Activated CD4-positive, CD25-positive, alpha-beta regulatory T cell treated with anti-CD3 and anti-CD28 coated beads, Interleukin-2, amount 50 U/mL, for 24 hours (primary cell): ENCODE measurements around the gene EXOG.

ENCODE experiments used
- ATAC-seq, 2 donors: fragments of 150-1000 bp; cut with Tn5 transposase; one replicate each; pipeline ENCODE4 v1.10.0; 2021; ENCODE audit warnings: mild to moderate bottlenecking in 1 of 2, moderate library complexity in 1 of 2

Gene EXOG

GRCh38 chr3:38515367-38515766 lies 19.2 kb downstream of the EXOG start:
- no peak for ATAC-seq

- ATAC-seq = no peak
Measured at GRCh38 chr3:38516669-38517068, 20.5 kb downstream of the EXOG start.

- ATAC-seq = peak in 1 of 2 donors; percentile 38
Measured at GRCh38 chr3:38519000-38519399, 22.9 kb downstream of the EXOG start.

GRCh38 chr3:38519651-38520050 lies 23.5 kb downstream of the EXOG start:
- ATAC-seq = peak; percentile 17 to 24

GRCh38 chr3:38521391-38521987 lies 25.3 kb downstream of the EXOG start:
- no peak for ATAC-seq

- ATAC-seq = no peak
Measured at GRCh38 chr3:38522002-38522401, 25.9 kb downstream of the EXOG start.

GRCh38 chr3:38524141-38524739 lies 28.1 kb downstream of the EXOG start:
- ATAC-seq = no peak

DNA sequence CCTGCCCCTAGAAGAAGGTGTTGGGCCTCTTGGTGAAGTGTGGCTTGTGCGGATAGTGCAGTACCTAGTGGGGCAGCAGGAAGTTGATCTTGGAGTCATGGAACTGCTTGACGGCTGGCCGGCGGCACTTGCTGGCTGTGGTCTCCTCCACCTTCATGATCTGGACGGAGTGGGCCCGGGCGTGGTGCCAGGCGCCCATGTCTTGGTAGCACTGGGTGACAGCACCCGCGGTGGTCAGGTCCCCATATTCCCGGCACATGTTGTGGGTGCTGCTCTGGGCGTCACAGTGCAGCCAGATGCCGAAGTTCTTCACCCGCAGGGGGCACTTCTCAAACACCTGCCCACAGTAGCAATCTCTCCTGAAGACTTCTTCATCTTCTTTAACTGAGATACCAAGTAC lies 30.7 kb downstream of the EXOG start:
- ATAC-seq = no peak

DNA sequence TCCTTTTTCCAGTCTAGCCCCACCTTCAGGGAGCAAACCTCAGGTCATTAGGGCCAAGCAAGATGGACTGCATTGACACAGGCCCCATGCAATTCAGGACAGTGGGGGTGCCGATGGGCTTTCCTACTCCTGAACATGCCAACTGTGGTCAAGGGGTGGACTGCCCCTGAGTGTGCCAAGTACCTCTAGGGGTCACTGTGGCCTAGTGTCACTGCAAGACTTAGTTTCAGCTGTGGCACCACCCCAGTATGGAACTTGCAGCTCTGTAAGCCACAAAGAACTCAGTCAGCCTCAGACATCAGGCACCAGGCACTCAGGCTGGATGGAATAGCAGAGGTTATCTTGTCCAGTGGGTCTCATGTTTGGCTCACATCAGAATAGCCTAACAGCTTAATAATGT lies 32.3 kb downstream of the EXOG start:
- no peak for ATAC-seq

GRCh38 chr3:38532529-38532928 lies 36.4 kb downstream of the EXOG start:
- ATAC-seq = no peak

GRCh38 chr3:38533285-38533976 lies 37.3 kb downstream of the EXOG start:
- no peak for ATAC-seq

DNA sequence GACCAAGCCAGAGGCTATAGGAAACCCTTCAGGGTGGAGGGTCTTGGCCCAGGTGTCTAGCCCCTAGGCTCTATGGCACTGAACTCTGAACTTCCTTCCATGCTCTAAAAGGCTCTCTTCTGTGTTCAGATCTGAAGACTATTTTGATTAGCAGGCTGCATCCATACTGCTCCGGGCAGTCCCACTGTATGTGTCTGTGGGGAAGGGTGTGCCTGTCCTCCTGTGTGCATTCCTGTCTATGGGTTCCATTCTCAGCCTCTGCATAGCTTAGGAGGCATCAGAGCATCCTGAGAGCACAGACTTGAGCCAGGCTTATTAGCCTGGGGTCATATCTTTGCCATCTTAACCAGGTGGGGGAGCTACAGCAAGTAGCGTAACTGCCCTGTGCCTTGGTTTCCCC lies 38.0 kb downstream of the EXOG start:
- ATAC-seq = no peak

GRCh38 chr3:38534604-38535003 lies 38.5 kb downstream of the EXOG start:
- no peak for ATAC-seq

- no peak for ATAC-seq
Measured at GRCh38 chr3:38536671-38537070, 40.5 kb downstream of the EXOG start.

- no peak for ATAC-seq
Measured at GRCh38 chr3:38538773-38539353, 42.7 kb downstream of the EXOG start.

- ATAC-seq = no peak
Measured at GRCh38 chr3:38541806-38542205, 45.7 kb downstream of the EXOG start.

- ATAC-seq = no peak
Measured at GRCh38 chr3:38542401-38543298, 46.5 kb downstream of the EXOG start.

DNA sequence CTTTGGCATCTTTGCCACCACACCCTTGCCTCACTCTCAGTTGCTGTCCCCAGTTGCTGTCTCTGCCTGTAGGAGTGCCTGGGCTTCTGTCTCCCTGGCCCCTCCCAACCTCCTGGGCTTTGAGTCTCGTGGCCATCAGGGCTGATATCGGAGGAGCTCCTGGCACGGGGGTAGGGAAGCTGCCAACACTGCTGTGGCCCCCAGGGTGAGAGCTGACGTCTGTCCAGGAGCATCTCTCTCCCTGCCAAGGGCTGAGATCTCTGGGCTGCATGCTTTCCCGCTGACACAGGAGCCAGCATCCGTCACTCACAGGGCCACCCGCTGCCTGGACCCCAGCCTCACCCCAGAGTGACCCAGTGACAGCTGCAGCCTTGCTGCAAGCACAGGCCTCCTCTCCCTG lies 47.4 kb downstream of the EXOG start:
- ATAC-seq = no peak

- no peak for ATAC-seq
Measured at GRCh38 chr3:38544926-38545325, 48.8 kb downstream of the EXOG start.

DNA sequence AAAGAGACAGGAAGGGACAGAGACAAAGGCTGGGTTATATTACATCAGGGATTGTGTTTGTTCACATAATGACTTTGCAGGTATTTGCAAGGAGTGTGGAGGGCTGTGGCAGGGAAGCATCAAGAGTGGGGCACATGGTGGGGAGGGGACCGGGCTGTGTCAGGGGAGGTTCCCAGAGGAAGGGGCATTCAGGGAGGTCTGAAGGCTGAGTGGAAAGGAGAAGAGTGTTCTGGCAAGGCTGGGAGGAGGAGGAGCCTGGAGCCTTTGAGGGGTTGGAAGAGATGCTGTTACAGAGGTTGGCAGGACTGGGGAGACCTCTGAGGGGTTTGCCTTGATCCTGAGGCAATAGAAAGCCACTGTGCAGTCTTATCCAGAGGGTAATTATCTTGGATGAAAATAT lies 49.4 kb downstream of the EXOG start:
- ATAC-seq = no peak

DNA sequence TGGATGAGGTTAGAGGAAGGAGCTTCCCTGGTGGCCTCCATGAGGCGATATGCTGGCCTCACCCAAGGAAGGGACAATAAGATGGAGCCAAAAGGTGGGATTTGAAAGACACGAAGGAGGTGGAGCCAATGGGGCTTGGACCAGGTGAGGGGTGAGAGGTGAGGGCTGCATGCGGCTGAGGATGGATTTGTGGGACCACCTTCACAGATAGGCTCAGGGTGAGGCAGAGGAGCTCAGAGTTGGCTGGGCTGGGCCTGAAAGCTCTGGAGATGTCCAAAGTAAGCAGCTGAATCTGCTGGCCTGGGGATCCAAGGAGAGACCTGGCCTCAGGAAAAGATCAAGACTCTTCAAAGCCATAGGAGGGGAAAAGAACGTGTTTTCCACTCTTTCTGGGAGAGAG lies 49.8 kb downstream of the EXOG start:
- ATAC-seq = no peak

- no peak for ATAC-seq
Measured at GRCh38 chr3:38548154-38548931, 52.2 kb downstream of the EXOG start.
